ENCODE results near the gene RAB3C. TPM values are rescaled to one million over a fixed set of nuclear protein-coding genes. Genes with fewer than 3 reads are reported as not detected.

RAB3C gene
- total RNA-seq, 1 donor from 2014 or later, result not detected

GRCh38 chr5:58891086-58891970, 308.5 kb downstream of the RAB3C start:
- DNase-seq (ENCODE audit: low read depth) (peak; percentile 55), FAIRE-seq (peak; percentile 50)
- Histone ChIP-seq H3K36me3 (ENCODE audit: control insufficient read depth, insufficient read depth, low read length) (no peaks in the 10 kb centered on the region), H3K4me3 (ENCODE audit: low read depth, low read length) (no peak overlapping the region), H3K27me3 (ENCODE audit: control insufficient read depth, insufficient read depth, low read length) (no peaks in the 10 kb centered on the region)
- peak; percentile 69 for TF ChIP-seq CTCF (IDR thresholded peaks at IDR 0.05; ENCODE audit: insufficient read depth, low read length, severe bottlenecking)

GRCh38 chr5:58891971-58892343, 309.1 kb downstream of the RAB3C start:
- Histone ChIP-seq H3K27me3 (ENCODE audit: control insufficient read depth, insufficient read depth, low read length) (no peaks in the 10 kb centered on the region), H3K4me3 (ENCODE audit: low read depth, low read length) (no peak overlapping the region), H3K36me3 (ENCODE audit: control insufficient read depth, insufficient read depth, low read length) (no peaks in the 10 kb centered on the region)
- no peak for DNase-seq (ENCODE audit: low read depth)
- no peak for TF ChIP-seq CTCF (IDR thresholded peaks at IDR 0.05; ENCODE audit: insufficient read depth, low read length, severe bottlenecking)
- FAIRE-seq, result no peak

GRCh38 chr5:58893551-58893950, 310.7 kb downstream of the RAB3C start:
- no peak for TF ChIP-seq CTCF (IDR thresholded peaks at IDR 0.05; ENCODE audit: insufficient read depth, low read length, severe bottlenecking)
- H3K27me3 ChIP-seq (ENCODE audit: control insufficient read depth, insufficient read depth, low read length), result no peaks in the 10 kb centered on the region
- FAIRE-seq (no peak), DNase-seq (ENCODE audit: low read depth) (peak; percentile 76)
- H3K36me3 ChIP-seq (ENCODE audit: control insufficient read depth, insufficient read depth, low read length), result no peaks in the 10 kb centered on the region
- no peak overlapping the region for H3K4me3 ChIP-seq (ENCODE audit: low read depth, low read length)

- TF ChIP-seq CTCF (IDR thresholded peaks at IDR 0.05; ENCODE audit: insufficient read depth, low read length, severe bottlenecking), result no peak
- DNase-seq (ENCODE audit: low read depth) (no peak), FAIRE-seq (no peak)
- H3K27me3 ChIP-seq (ENCODE audit: control insufficient read depth, insufficient read depth, low read length), result no peaks in the 10 kb centered on the region
- H3K4me3 ChIP-seq (ENCODE audit: low read depth, low read length), result no peak overlapping the region
- H3K36me3 ChIP-seq (ENCODE audit: control insufficient read depth, insufficient read depth, low read length), result no peaks in the 10 kb centered on the region
Observed at GRCh38 chr5:58898006-58898405, 315.1 kb downstream of the RAB3C start.

- no peak for FAIRE-seq
- no peak for TF ChIP-seq CTCF (IDR thresholded peaks at IDR 0.05; ENCODE audit: insufficient read depth, low read length, severe bottlenecking)
- Histone ChIP-seq H3K36me3 (ENCODE audit: control insufficient read depth, insufficient read depth, low read length) (no peaks in the 10 kb centered on the region), H3K27me3 (ENCODE audit: control insufficient read depth, insufficient read depth, low read length) (no peaks in the 10 kb centered on the region), H3K4me3 (ENCODE audit: low read depth, low read length) (no peak overlapping the region)
- DNase-seq (ENCODE audit: low read depth), result no peak
Observed at GRCh38 chr5:58898538-58898937, 315.7 kb downstream of the RAB3C start.
